NCI-H460 (cell line): ENCODE results near the gene ADAMTS9. TPM values are rescaled to one million over a fixed set of nuclear protein-coding genes. Genes with fewer than 3 reads are reported as not detected.

ENCODE experiments used
- DNase-seq: peaks from one replicate; pipeline ENCODE4 v3.0.0-alpha.2; 2016; ENCODE audit warnings: low read depth; ENCODE audit errors: extremely low read depth
- polyA plus RNA-seq: library from polyadenylated mRNA; depleted of rRNA; stranded (reverse); fragments of >200 nt; gene quantifications from 2 replicates; pipeline ENCODE4 v1.2.3, GENCODE V29; 2014; cell fraction: nucleus; rRNA removed
- total RNA-seq: library from RNA; depleted of rRNA; stranded (reverse); fragments of >200 nt; shearing (Covaris generic); gene quantifications from 2 replicates; pipeline ENCODE4 v1.2.3, GENCODE V29; 2014; rRNA removed

The ADAMTS9 gene
- 7.6 TPM in 2 replicates for total RNA-seq
- 6.5 and 10.6 TPM in 2 replicates for polyA plus RNA-seq

GRCh38 chr3:64687781-64688604 lies at the start of gene ADAMTS9:
Gene ADAMTS9, minus strand, starts transcription at chr3:64688000. Its CDS starts 343 bp downstream, at chr3:64687657.
- peak; percentile 60 for DNase-seq

GRCh38 chr3:64732576-64732975 lies 44.8 kb upstream of the ADAMTS9 start:
- no peak for DNase-seq

DNA sequence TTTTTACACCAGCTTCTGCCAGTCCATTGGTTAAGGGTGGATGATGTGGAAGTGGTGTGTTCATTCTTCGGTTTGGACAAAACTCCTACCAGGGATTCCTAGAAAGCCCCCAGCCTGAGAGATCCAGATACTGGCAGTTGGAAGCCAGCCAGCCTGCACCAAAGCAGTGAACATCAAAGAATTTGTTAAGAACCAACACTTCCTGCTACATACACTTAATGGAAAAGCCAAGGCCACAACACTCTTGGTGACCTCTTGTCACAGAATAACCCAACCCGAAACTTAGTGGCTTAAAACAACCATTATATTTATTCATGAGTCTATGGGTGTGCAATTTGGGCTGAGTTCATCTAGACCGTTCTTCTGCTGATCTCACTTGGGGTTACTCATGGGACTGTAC lies 42.9 kb upstream of the ADAMTS9 start:
- DNase-seq, result no peak

- DNase-seq, result no peak
Measured at GRCh38 chr3:64728994-64729393, 41.2 kb upstream of the ADAMTS9 start.

GRCh38 chr3:64728428-64728827 lies 40.6 kb upstream of the ADAMTS9 start:
- no peak for DNase-seq

GRCh38 chr3:64726414-64727090 lies 38.8 kb upstream of the ADAMTS9 start:
- no peak for DNase-seq

GRCh38 chr3:64718976-64719375 lies 31.2 kb upstream of the ADAMTS9 start:
- no peak for DNase-seq

GRCh38 chr3:64717872-64718613 lies 30.2 kb upstream of the ADAMTS9 start:
- DNase-seq, result no peak

GRCh38 chr3:64717411-64717810 lies 29.6 kb upstream of the ADAMTS9 start:
- DNase-seq, result no peak

- no peak for DNase-seq
Measured at GRCh38 chr3:64716110-64716710, 28.4 kb upstream of the ADAMTS9 start.

DNA sequence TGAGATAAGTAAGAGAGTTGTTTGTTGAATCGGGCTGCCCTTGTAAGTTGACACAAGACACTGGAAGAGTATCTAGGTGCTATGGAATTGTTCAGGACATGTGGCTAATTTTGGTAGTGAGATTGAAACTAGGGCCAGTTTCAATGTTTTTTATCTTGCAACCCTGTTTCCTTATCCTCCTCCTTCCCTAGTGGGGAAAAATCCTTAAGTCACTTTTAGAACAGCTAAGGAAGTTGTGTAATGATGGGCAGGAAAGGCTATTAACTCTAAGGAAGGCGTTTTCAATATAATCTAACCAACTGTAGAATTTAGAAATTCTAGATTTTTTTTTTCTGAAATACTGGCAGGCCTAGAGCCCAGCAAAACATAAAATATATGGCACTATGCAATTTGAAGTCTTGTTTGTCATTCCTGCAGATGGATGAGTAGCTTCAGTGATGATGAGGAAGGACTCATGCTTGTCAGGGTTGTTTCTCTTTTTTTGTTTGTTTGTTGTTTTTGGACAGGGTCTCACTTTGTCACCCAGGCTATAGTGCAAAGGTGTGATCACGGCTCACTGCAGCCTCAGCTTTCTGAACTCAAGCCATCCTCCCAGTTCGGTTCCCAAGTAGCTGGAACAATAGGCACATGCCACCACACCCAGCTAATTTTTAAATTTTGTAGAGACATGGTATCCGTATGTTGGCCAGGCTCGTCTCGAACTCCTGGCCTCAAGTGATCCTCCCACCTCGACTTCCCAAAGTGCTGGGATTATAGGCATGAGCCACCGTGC lies 27.6 kb upstream of the ADAMTS9 start:
- DNase-seq, result no peak

GRCh38 chr3:64708456-64708855 lies 20.7 kb upstream of the ADAMTS9 start:
- no peak for DNase-seq

DNA sequence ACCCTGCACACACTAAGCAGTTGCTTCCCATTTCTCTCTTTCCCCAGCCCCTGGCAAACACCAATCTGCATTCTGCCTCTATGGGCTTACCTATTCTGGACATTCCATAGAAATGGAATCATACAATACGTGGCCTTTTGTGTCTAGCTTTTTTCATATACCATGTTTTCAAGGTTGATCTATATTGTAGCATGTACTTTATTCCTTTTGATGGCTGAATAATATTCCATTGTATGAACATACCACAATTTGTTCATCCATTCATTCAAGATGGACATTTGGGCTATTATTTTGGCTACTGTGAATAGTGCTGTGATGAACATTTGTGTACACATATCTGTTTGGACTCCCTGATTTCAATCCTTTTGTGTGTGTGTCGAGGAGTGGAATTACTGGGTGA lies 18.1 kb upstream of the ADAMTS9 start:
- DNase-seq, result no peak

DNA sequence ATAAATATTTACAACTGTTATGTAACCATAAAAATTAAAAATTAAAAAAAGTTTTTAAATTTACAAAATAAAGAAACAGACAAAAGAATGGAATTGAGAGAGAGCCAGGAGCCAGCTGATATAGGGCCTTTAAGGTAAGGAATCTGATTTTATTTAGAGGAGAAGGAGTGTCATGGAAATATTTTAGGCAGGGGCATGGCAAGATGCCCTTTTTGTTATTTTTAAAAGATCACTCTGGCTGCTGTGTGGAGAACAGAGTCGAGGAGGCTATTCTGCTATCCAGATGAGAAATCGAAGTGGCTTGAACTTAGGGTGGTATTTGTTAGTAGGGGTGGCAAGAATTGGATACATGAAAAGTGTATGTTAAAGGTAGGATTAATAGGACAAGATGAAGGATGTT lies 9.1 kb upstream of the ADAMTS9 start:
- DNase-seq, result no peak

DNA sequence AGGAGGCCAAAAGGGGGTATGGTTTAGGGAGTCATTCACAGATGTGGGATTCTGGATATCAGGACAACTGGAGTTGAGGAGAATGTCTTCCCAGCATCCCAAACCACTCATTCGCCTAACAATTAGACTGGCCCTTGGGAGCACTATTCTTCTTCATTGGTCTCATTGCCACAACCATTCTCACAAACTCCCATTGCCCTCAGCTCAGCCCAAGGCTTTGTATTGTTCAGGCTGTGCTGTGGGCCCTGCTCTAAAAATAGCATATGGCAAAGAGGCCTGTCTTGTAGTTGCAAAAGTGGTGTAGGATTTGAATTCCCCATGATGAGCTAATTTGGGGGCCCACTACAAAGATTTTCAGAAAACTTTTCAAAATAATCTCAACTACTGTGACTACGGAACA lies 6.3 kb upstream of the ADAMTS9 start:
- DNase-seq, result no peak

DNA sequence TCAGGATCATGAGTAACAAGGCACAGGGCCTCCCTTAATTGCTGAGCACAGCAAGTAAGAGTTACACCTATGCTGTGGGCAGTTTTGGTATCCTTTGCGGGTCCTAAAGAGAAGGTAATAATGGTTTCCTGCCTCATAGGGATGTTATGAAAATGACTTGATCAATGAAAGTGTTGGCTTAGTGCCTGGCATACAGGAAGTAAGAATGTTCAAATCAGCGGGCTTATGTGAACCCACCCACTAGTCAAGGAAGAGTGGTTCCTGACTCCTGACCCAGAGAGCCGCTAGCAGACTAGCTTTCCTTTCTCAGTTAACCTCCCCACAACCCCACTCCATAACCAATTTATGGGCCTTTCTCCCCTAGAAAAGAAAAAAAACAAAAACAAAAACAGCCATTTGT lies 5.2 kb upstream of the ADAMTS9 start:
- no peak for DNase-seq

GRCh38 chr3:64691051-64691450 lies 3.3 kb upstream of the ADAMTS9 start:
- DNase-seq, result no peak

- no peak for DNase-seq
Measured at GRCh38 chr3:64687086-64687780, 567 bp downstream of the ADAMTS9 start.

- peak; percentile 46 for DNase-seq
Measured at GRCh38 chr3:64686446-64686908, 1.3 kb downstream of the ADAMTS9 start.
